GM12878 (cell line): ENCODE data around the gene SPDYE3. TPM values are rescaled to one million over a fixed set of nuclear protein-coding genes. Genes with fewer than 3 reads are reported as not detected.

Experiments used
- BCL3 ChIP-seq: IDR thresholded peaks from 2 replicates; pipeline ENCODE4 v1.6.1; 2011; ENCODE audit warnings: borderline replicate concordance, low read depth, mild to moderate bottlenecking, moderate library complexity, low read length; ENCODE audit not compliant: insufficient read depth, poor library complexity, severe bottlenecking
- ESRRA ChIP-seq: IDR thresholded peaks from 2 replicates; pipeline ENCODE4 v1.6.1; 2012; ENCODE audit warnings: mild to moderate bottlenecking, low read length, improper control_type of control experiment
- HCFC1 ChIP-seq: fragments of 150-350 bp; IDR thresholded peaks from 2 replicates; pipeline ENCODE4 v1.6.1; 2014; ENCODE audit warnings: low read length
- IRF4 ChIP-seq: IDR thresholded peaks from 2 replicates; pipeline ENCODE4 v1.6.1; 2011; ENCODE audit warnings: low read depth, low read length
- KLF5 ChIP-seq: fragments of 450-650 bp; IDR thresholded peaks from 2 replicates; pipeline ENCODE4 v1.6.1; 2014; ENCODE audit warnings: mild to moderate bottlenecking; ENCODE audit not compliant: partially characterized antibody
- MXI1 ChIP-seq: fragments of 150-350 bp; IDR thresholded peaks from 2 replicates; pipeline ENCODE4 v1.6.1; 2011; ENCODE audit warnings: low read depth, mild to moderate bottlenecking, inconsistent platforms, low read length, improper control_type of control experiment
- NFIC ChIP-seq: IDR thresholded peaks from 2 replicates; pipeline ENCODE4 v1.6.1; 2012; ENCODE audit warnings: low read depth, mild to moderate bottlenecking, inconsistent platforms, low read length, moderate library complexity
- NRF1 ChIP-seq: conservative IDR thresholded peaks from 2 replicates; pipeline ENCODE4 v1.6.1; 2011; ENCODE audit warnings: mild to moderate bottlenecking, low read depth, low read length, improper control_type of control experiment
- POLR2A ChIP-seq: IDR thresholded peaks from 2 replicates; pipeline ENCODE4 v1.6.1; 2011; ENCODE audit warnings: low read depth, mild to moderate bottlenecking, low read length
- POLR2AphosphoS2 ChIP-seq: IDR thresholded peaks from 2 replicates; pipeline ENCODE4 v1.6.1; 2011; ENCODE audit warnings: low read depth, mild to moderate bottlenecking, low read length, improper control_type of control experiment, moderate library complexity
- POLR2AphosphoS5 ChIP-seq: IDR thresholded peaks from 2 replicates; pipeline ENCODE4 v1.6.1; 2011; ENCODE audit warnings: mild to moderate bottlenecking, low read length, inconsistent platforms
- RB1 ChIP-seq: fragments of 450-650 bp; formaldehyde crosslinking; IDR thresholded peaks from 2 replicates; pipeline ENCODE4 v1.6.1; 2017; ENCODE audit warnings: mild to moderate bottlenecking, borderline replicate concordance
- RELA ChIP-seq: fragments of 450-650 bp; IDR thresholded peaks from 2 replicates; pipeline ENCODE4 v1.8.0; 2014; ENCODE audit warnings: borderline replicate concordance; ENCODE audit not compliant: partially characterized antibody
- TCF12 ChIP-seq: IDR thresholded peaks from 2 replicates; pipeline ENCODE4 v1.6.1; 2011; ENCODE audit warnings: low read depth, mild to moderate bottlenecking, low read length
- USF2 ChIP-seq: IDR thresholded peaks from 2 replicates; pipeline ENCODE4 v1.6.1; 2011; ENCODE audit warnings: low read depth, low read length, improper control_type of control experiment, borderline replicate concordance
- ZBTB33 ChIP-seq: fragments of 450-650 bp; IDR thresholded peaks from 2 replicates; pipeline ENCODE4 v1.6.1; 2017; ENCODE audit warnings: mild to moderate bottlenecking
- ZNF207 ChIP-seq: fragments of 450-650 bp; IDR thresholded peaks from 2 replicates; pipeline ENCODE4 v1.6.1; 2014; ENCODE audit warnings: antibody characterized with exemption, mild to moderate bottlenecking, borderline replicate concordance
- ZNF274 ChIP-seq: IDR thresholded peaks from one replicate; pipeline ENCODE4 v1.8.0; 2011; ENCODE audit not compliant: insufficient read length, insufficient read depth
- ZNF687 ChIP-seq: fragments of 450-650 bp; IDR thresholded peaks from 2 replicates; pipeline ENCODE4 v1.6.1; 2017; ENCODE audit warnings: mild to moderate bottlenecking, moderate library complexity
- polyA plus RNA-seq, 11 experiments: library from polyadenylated mRNA; depleted of rRNA in 4 of 11; unstranded in 6 of 11; stranded (reverse) in 5 of 11; fragments of >200 nt; fragmentation: Nextera tagmentation in 4 of 11; fragmentation: Illumina TruSeq in 1 of 11; extraction: Ambion mirVana in 4 of 11; extraction: Trizol in 1 of 11; gene quantifications; 1 replicate in 1 of 11; 2 replicates in 10 of 11; pipeline versions ENCODE4 v1.2.1 to v1.2.3, GENCODE V29; 2011 to 2016; ENCODE audit warnings: inconsistent platforms in 2 of 11, missing spikeins in 2 of 11, low read depth in 1 of 11
- total RNA-seq, 4 experiments: library from RNA; depleted of rRNA in 3 of 4; stranded (reverse); fragments of >200 nt in 3 of 4; fragmentation: Illumina TruSeq in 1 of 4; extraction: Trizol in 1 of 4; gene quantifications; 2 replicates each; pipeline versions ENCODE4 v1.2.1 to v1.2.3, GENCODE V29; 2013 to 2021

The SPDYE3 gene
- total and polyA plus RNA-seq, 10 of the 15 experiments (the other 5 are each of a cell fraction or from before 2014, with no cell fraction given), result 0.03 to 9.4 (median 1.4) TPM; not detected in 4

GRCh38 chr7:100271716-100272537 is 35.6 kb upstream of the SPDYE3 start (continued):
- no peak for TF ChIP-seq IRF4
- no peak for TF ChIP-seq NFIC
- peak; percentile 76; the same call in 1 of the 2 replicates for TF ChIP-seq RB1
- TF ChIP-seq ZBTB33, result no peak
- TF ChIP-seq POLR2A, result peak; percentile 59
- TF ChIP-seq MXI1, result 0 out of 2 replicates have a peak, but pooled peaks have one; percentile 51
- peak; percentile 46; the same call in 1 of the 2 replicates for TF ChIP-seq POLR2AphosphoS5
- 0 out of 2 replicates have a peak, but pooled peaks have one; percentile 57 for TF ChIP-seq TCF12
- TF ChIP-seq KLF5, result no peak
- peak; percentile 81 for TF ChIP-seq HCFC1
- TF ChIP-seq ZNF207, result 0 out of 2 replicates have a peak, but pooled peaks have one; percentile 28
- peak; percentile 48; the same call in 1 of the 2 replicates for TF ChIP-seq ZNF687
- TF ChIP-seq USF2, result no peak
- no peak for TF ChIP-seq ESRRA
- TF ChIP-seq RELA, result no peak
- TF ChIP-seq BCL3, result peak; percentile 38
- no peak; the same call in 1 of the 2 replicates for TF ChIP-seq POLR2AphosphoS2
- no peak for TF ChIP-seq ZNF274
- peak; percentile 58 for TF ChIP-seq NRF1
